Caco-2 (cell line): ENCODE measurements around the gene TMCC2. TPM values are rescaled to one million over a fixed set of nuclear protein-coding genes. Genes with fewer than 3 reads are reported as not detected.

ENCODE experiments used
- BruUV-seq: library from RNA; stranded (reverse); fragments of 400-500 nt; replicated peaks from 2 replicates; lab custom pipeline; 2021; lab: Mats Ljungman, UMichigan
- CTCF ChIA-PET: fragments of 300-600 bp; sonication (Branson Sonifier 250); formaldehyde crosslinking; loops from one replicate; lab custom pipeline; 2022; ENCODE audit warnings: antibody characterized with exemption; lab: Charles Lee
- POLR2A ChIA-PET: fragments of 300-600 bp; sonication (Branson Sonifier 250); formaldehyde crosslinking; loops from one replicate; lab custom pipeline; 2022; ENCODE audit warnings: antibody characterized with exemption; lab: Charles Lee
- DNase-seq, 2 experiments: peaks; one replicate each; pipeline versions ENCODE4 v3.0.0 to v3.0.0-alpha.2; 2020 to 2022
- H3K27me3 ChIP-seq: replicated peaks from 2 replicates; pipeline ENCODE4 v1.6.0; 2011; ENCODE audit warnings: low read length; ENCODE audit not compliant: control insufficient read depth, insufficient read depth
- H3K36me3 ChIP-seq: 2 replicates; pipeline ENCODE4 v1.5.1; 2011; ENCODE audit warnings: low read length; ENCODE audit not compliant: control insufficient read depth, insufficient read depth
- H3K4me1 ChIP-seq: fragments of 250-450 bp; sonication (Bioruptor Pico); 2 replicates; pipeline ENCODE4 v1.5.1; 2020; ENCODE audit warnings: mild to moderate bottlenecking
- H3K4me3 ChIP-seq: 2 replicates; pipeline ENCODE4 v1.5.1; 2011; ENCODE audit warnings: low read depth, mild to moderate bottlenecking, control low read depth, low read length
- H3K9me3 ChIP-seq: fragments of 250-450 bp; sonication (Bioruptor Pico); 2 replicates; pipeline ENCODE4 v1.5.1; 2020; ENCODE audit warnings: mild to moderate bottlenecking, moderate library complexity
- H3K27ac Mint-ChIP-seq: one replicate; pipeline ENCODE4 v1.8.0; 2022; ENCODE audit warnings: mixed read lengths; ENCODE audit not compliant: unreplicated experiment
- H3K27me3 Mint-ChIP-seq: one replicate; pipeline ENCODE4 v1.8.0; 2022; ENCODE audit warnings: mixed read lengths; ENCODE audit not compliant: insufficient read depth, unreplicated experiment
- H3K36me3 Mint-ChIP-seq: one replicate; pipeline ENCODE4 v1.8.0; 2022; ENCODE audit warnings: mild to moderate bottlenecking, mixed read lengths; ENCODE audit not compliant: insufficient read depth, unreplicated experiment
- H3K4me1 Mint-ChIP-seq: one replicate; pipeline ENCODE4 v1.8.0; 2022; ENCODE audit warnings: low read depth, mixed read lengths; ENCODE audit not compliant: unreplicated experiment
- H3K4me3 Mint-ChIP-seq: one replicate; pipeline ENCODE4 v1.8.0; 2022; ENCODE audit warnings: mild to moderate bottlenecking, moderate library complexity, mixed read lengths; ENCODE audit not compliant: unreplicated experiment
- H3K9me3 Mint-ChIP-seq: one replicate; pipeline ENCODE4 v1.8.0; 2022; ENCODE audit warnings: mixed read lengths; ENCODE audit not compliant: unreplicated experiment
- CTCF ChIP-seq, 2 experiments: fragments of 200-600 bp in 1 of 2; IDR thresholded peaks; 1 replicate in 1 of 2; 2 replicates in 1 of 2; pipeline versions ENCODE4 v1.5.1 to v1.8.0; 2011 to 2022; ENCODE audit warnings: antibody characterized with exemption in 1 of 2, control low read depth in 1 of 2, inconsistent platforms in 1 of 2, low read depth in 1 of 2, low read length in 1 of 2, mild to moderate bottlenecking in 1 of 2, moderate library complexity in 1 of 2; ENCODE audit not compliant: insufficient read depth in 1 of 2, severe bottlenecking in 1 of 2, unreplicated experiment in 1 of 2
- intact Hi-C: fragments of 100-400 bp; cut with micrococcal nuclease; formaldehyde crosslinking; loops from one replicate; pipeline ENCODE4 v1.10.0; 2022; ENCODE audit not compliant: unreplicated experiment
- total RNA-seq: library from RNA; stranded (reverse); gene quantifications from 2 replicates; pipeline ENCODE4 v1.2.3, GENCODE V29; 2022

Gene TMCC2
- total RNA-seq, 1 experiment from 2014 or later: 0.91 TPM

- intact Hi-C loops: no loop called here
- POLR2A ChIA-PET: no interaction called here
- Histone ChIP-seq H3K27me3 (no peaks in the 10 kb centered on the region), H3K4me1 (no peaks in the 10 kb centered on the region), H3K36me3 (no peaks in the 10 kb centered on the region), H3K9me3 (no peaks in the 10 kb centered on the region), H3K4me3 (no peak overlapping the region)
- CTCF ChIA-PET: interaction anchor here (0.6 to 2.5 kb wide), 2 partner anchors 30 to 1220 kb away, joined by 3 to 16 read pairs; no protein-coding TSS in a partner anchor
- no peak for DNase-seq
- no peaks in the 10 kb centered on the region for H3K9me3 Mint-ChIP-seq
- no peaks in the 10 kb centered on the region for H3K27me3 Mint-ChIP-seq
- no peak for TF ChIP-seq CTCF (IDR thresholded peaks at IDR 0.05; ENCODE audit: insufficient read depth in 1 of 2, low read depth in 1 of 2, low read length in 1 of 2, severe bottlenecking in 1 of 2, unreplicated experiment in 1 of 2)
- H3K4me1 Mint-ChIP-seq: no peaks in the 10 kb centered on the region
- H3K36me3 Mint-ChIP-seq: no peaks in the 10 kb centered on the region
- no TSS peak for BruUV-seq
- H3K27ac Mint-ChIP-seq: no peak overlapping the region
- H3K4me3 Mint-ChIP-seq: no peak overlapping the region
Measured at GRCh38 chr1:205259324-205259832, 31.6 kb downstream of the TMCC2 start.

GRCh38 chr1:205259998-205260397, 32.3 kb downstream of the TMCC2 start:
- TF ChIP-seq CTCF (IDR thresholded peaks at IDR 0.05; ENCODE audit: insufficient read depth in 1 of 2, low read depth in 1 of 2, low read length in 1 of 2, severe bottlenecking in 1 of 2, unreplicated experiment in 1 of 2): no peak
- Histone ChIP-seq H3K36me3 (no peaks in the 10 kb centered on the region), H3K4me3 (no peak overlapping the region), H3K4me1 (no peaks in the 10 kb centered on the region), H3K27me3 (no peaks in the 10 kb centered on the region), H3K9me3 (no peaks in the 10 kb centered on the region)
- no peak for DNase-seq
- H3K36me3 Mint-ChIP-seq: no peaks in the 10 kb centered on the region
- H3K9me3 Mint-ChIP-seq: no peaks in the 10 kb centered on the region
- intact Hi-C loops: no loop called here
- H3K27me3 Mint-ChIP-seq: no peaks in the 10 kb centered on the region
- ChIA-PET POLR2A (no interaction called here), CTCF (interaction anchor here (1.8 to 2.5 kb wide), 2 partner anchors 30 to 65 kb away, joined by 5 to 16 read pairs; no protein-coding TSS in a partner anchor)
- no peaks in the 10 kb centered on the region for H3K4me1 Mint-ChIP-seq
- no peak overlapping the region for H3K27ac Mint-ChIP-seq
- no TSS peak for BruUV-seq
- no peak overlapping the region for H3K4me3 Mint-ChIP-seq

GRCh38 chr1:205260948-205261732, 33.4 kb downstream of the TMCC2 start:
- CTCF ChIA-PET: interaction anchor here (1.0 to 1.8 kb wide), 3 partner anchors 12 to 64 kb away, joined by 3 to 5 read pairs (median 5); no protein-coding TSS in a partner anchor
- H3K4me1 ChIP-seq: no peaks in the 10 kb centered on the region
- no peaks in the 10 kb centered on the region for H3K27me3 ChIP-seq
- intact Hi-C loops: no loop called here
- Mint-ChIP-seq H3K4me3 (no peak overlapping the region), H3K36me3 (no peaks in the 10 kb centered on the region), H3K4me1 (no peaks in the 10 kb centered on the region), H3K9me3 (no peaks in the 10 kb centered on the region), H3K27me3 (no peaks in the 10 kb centered on the region), H3K27ac (no peak overlapping the region)
- POLR2A ChIA-PET: interaction anchor here (0.7 kb wide), 1 partner anchor 15 kb away, joined by 5 read pairs; no protein-coding TSS in a partner anchor
- TF ChIP-seq CTCF (IDR thresholded peaks at IDR 0.05; ENCODE audit: insufficient read depth in 1 of 2, low read depth in 1 of 2, low read length in 1 of 2, severe bottlenecking in 1 of 2, unreplicated experiment in 1 of 2): no peak
- BruUV-seq: no TSS peak
- DNase-seq: no peak
- no peaks in the 10 kb centered on the region for H3K9me3 ChIP-seq
- H3K36me3 ChIP-seq: no peaks in the 10 kb centered on the region
- no peak overlapping the region for H3K4me3 ChIP-seq
